Esophagus muscularis mucosa (tissue), 3 donors: ENCODE data around the gene YWHAG.

Experiments
- POLR2A ChIP-seq: fragments of 450-650 bp; IDR thresholded peaks from one replicate; pipeline ENCODE4 v1.6.1; 2017; ENCODE audit warnings: antibody characterized with exemption, moderate library complexity, mild to moderate bottlenecking, low read depth
- POLR2AphosphoS5 ChIP-seq, 2 donors: sonication (generic); formaldehyde crosslinking; IDR thresholded peaks; one replicate each; pipeline ENCODE4 v1.6.1; 2017; ENCODE audit warnings: antibody characterized with exemption in 2 of 2
- TF ChIP-seq, protein P1 (sequence below), 3 experiments: fragments of 200-600 bp in 2 of 3; fragments of 450-650 bp in 1 of 3; sonication (generic) in 2 of 3; IDR thresholded peaks; one replicate each; pipeline ENCODE4 v1.5.1; 2017 to 2019; ENCODE audit warnings: antibody characterized with exemption in 3 of 3, mild to moderate bottlenecking in 2 of 3, moderate library complexity in 1 of 3

DNA sequence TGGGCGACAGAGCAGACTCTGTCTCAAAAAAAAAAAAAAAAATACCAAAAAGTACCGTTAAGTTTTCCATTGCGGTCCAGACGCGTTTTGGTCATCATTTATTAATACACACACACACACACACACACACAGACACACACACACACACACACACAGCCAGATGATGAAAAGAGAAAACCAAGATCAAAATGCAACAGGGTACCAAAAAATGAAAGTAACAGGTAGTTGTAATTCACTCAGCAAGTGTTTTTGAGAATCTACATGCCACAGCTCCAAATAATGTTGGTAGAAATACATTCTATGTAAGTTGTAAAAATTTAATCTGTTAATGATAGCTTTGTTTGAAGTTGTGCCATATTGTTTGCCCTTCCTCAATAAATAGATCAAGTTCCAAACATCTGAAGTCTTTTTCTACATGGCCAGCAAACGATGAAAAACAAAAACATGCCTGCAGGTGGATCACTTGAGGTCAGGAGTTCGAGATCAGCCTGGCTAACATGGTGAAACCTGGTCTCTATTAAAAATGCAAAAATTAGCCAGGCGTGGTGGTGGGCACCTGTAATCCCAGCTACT, 9.4 kb downstream of the YWHAG start:
- TF ChIP-seq, protein P1, sequence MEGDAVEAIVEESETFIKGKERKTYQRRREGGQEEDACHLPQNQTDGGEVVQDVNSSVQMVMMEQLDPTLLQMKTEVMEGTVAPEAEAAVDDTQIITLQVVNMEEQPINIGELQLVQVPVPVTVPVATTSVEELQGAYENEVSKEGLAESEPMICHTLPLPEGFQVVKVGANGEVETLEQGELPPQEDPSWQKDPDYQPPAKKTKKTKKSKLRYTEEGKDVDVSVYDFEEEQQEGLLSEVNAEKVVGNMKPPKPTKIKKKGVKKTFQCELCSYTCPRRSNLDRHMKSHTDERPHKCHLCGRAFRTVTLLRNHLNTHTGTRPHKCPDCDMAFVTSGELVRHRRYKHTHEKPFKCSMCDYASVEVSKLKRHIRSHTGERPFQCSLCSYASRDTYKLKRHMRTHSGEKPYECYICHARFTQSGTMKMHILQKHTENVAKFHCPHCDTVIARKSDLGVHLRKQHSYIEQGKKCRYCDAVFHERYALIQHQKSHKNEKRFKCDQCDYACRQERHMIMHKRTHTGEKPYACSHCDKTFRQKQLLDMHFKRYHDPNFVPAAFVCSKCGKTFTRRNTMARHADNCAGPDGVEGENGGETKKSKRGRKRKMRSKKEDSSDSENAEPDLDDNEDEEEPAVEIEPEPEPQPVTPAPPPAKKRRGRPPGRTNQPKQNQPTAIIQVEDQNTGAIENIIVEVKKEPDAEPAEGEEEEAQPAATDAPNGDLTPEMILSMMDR (IDR thresholded peaks at IDR 0.05) = no peak
- TF ChIP-seq POLR2AphosphoS5 (IDR thresholded peaks at IDR 0.05) = no peak
- TF ChIP-seq POLR2A = no peak
